C4-2B (cell line): ENCODE data around the gene CT47A1.
A peak's percentile ranks its signal among the peaks of the same experiment; 100 is the strongest.
"Not testable (repeated sequence)": the region's sequence is repeated elsewhere in the genome, so short reads cannot be mapped to it uniquely, and the experiment has no call there.

Experiments
- H3K27ac ChIP-seq: fragments of 450-650 bp; 2 replicates; pipeline ENCODE4 v1.5.1; 2017
- CTCF ChIP-seq: fragments of 450-650 bp; conservative IDR thresholded peaks from 2 replicates; pipeline ENCODE4 v1.5.1; 2017; ENCODE audit warnings: mild to moderate bottlenecking
- ZFX ChIP-seq: fragments of 450-650 bp; IDR thresholded peaks from 2 replicates; pipeline ENCODE4 v1.6.1; 2017

CT47A1 gene

GRCh38 chrX:121009764-121010163 lies 24.2 kb upstream of the CT47A1 start:
- TF ChIP-seq CTCF, result no peak
- TF ChIP-seq ZFX, result no peak
- no peak overlapping the region for H3K27ac ChIP-seq

DNA sequence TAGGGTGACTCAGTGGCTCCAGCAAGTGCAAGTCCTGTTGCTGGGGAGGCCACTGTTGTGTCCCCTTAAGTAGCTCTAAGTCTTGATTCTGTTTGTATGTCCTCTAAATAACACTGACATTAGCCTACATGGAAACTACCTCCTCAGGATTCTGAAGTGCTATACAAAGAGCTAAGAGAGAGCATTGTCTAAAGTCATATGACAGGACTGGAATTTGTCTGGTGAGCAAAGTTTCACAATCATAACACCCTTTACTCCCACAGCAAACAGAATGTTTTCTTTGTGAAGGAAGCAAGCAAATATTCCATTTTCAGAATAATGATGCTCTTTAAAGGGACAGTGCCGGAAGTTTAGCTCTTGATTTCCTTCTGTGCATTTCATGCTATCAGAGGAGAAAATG lies 23.4 kb upstream of the CT47A1 start:
- H3K27ac ChIP-seq, result no peak overlapping the region
- TF ChIP-seq CTCF (no peak), ZFX (no peak)

GRCh38 chrX:121000589-121000988 lies 15.0 kb upstream of the CT47A1 start:
- TF ChIP-seq CTCF, result peak; percentile 53
- TF ChIP-seq ZFX, result no peak
- no peak overlapping the region for H3K27ac ChIP-seq

DNA sequence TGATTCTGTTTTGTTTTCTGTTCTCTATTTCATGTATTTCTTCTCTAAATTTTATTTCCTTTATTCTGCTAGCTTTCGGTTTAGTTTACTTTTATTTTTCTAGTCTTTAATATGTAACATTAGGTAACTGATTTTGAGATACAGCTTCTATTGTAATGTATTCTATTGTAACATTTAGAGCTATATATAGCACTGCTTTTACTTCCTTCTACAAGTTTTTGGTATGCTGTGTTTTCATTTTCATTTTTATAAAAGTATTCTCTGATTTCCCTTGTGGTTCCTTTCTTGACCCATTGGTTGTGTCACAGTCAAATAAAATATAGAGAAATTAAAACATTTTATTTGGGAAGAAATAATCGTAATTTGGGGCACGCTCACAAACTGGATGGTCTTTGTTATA lies 13.9 kb upstream of the CT47A1 start:
- no peak overlapping the region for H3K27ac ChIP-seq
- TF ChIP-seq CTCF (no peak), ZFX (no peak)

DNA sequence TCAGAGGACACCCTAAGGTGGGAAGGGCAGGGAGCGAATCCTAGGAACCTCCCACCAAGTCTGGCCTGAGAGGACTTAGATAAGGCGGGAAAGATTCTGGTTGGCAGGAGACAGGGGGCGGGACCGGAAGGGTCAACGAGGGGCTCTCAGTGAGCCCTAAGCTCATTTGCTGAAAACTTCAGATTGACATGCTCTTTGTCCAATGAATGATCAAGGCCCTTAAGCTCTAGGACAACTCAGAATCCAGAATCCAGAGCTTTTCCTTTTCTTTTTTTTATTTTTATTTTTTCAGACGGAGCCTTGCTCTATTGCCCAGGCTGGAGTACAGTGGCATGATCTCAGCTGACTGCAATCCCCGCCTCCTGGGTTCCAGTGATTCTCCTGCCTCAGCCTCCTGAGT lies 29.1 kb downstream of the CT47A1 start, which contains the start of gene CT47A7:
Gene CT47A7 (minus strand): TSS at position 101 of the 400 bp plus-strand sequence. CDS start 255 bp downstream, outside the sequence.
- not testable (repeated sequence) for H3K27ac ChIP-seq
